Femur (tissue), 1 donor: ENCODE results near the gene LYRM2.
A peak's percentile ranks its signal among the peaks of the same experiment; 100 is the strongest.
"Not testable (repeated sequence)": the region's sequence is repeated elsewhere in the genome, so short reads cannot be mapped to it uniquely, and the experiment has no call there.

Experiments used
- DNase-seq: peaks from one replicate; pipeline ENCODE4 v3.0.0-alpha.2; 2017

The LYRM2 gene

GRCh38 chr6:89644864-89645263 lies 6.3 kb upstream of the LYRM2 start:
- no peak for DNase-seq

DNA sequence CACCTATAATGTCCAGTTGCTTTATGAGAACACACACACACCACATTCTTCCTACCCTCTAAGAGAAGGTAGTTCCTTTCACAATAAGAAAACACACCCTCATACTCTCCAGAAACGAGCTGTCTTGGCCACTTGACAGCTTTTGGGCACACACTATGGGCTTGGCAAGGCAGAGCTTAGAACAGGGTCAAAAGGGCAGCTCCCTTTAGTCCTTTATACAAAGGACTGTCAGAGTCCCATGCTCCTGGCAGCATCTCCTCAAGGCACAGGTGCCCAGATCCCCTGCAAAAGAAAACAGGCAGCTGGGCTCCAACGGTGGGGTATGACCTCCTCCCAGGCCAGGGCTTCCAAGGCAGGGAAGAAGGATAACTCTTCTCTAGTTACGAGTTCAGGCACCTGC lies 4.9 kb upstream of the LYRM2 start:
- no peak for DNase-seq

DNA sequence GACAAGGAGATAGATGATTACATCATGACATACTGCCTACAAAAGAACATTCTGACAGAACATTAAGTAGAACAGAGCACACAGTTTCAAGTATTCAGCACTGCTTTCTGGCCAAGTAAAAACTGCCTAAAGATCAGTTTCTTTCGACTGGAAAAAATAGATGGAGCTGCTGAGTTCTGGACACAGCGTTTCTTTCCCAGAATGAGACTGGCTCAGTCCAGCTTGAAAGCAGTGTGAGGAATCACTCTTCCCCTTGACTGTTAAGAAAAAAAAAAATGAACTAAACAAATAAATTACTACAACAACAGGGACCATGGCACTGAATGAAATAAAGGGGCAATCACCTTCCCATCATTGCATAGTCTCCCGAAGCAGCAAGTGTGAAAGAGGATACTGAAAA lies 4.4 kb upstream of the LYRM2 start:
- DNase-seq, result no peak

DNA sequence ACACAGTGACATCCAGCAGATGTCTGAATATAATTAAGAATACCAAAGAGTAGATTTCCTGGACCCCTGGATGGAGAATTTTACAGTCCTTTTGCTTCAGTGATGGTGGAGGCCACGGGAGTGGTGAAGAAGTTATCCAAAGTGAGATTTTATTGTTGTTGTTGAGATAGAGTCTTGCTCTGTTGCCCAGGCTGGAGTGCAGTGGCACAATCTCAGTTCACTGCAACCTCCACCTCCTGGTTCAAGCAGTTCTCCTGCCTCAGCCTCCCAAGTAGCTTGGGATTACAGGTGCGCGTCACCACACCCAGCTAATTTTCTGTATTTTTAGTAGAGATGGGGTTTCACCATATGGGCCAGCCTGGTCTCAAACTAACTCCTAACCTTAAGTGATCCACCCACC lies 3.0 kb upstream of the LYRM2 start:
- not testable (repeated sequence) for DNase-seq

DNA sequence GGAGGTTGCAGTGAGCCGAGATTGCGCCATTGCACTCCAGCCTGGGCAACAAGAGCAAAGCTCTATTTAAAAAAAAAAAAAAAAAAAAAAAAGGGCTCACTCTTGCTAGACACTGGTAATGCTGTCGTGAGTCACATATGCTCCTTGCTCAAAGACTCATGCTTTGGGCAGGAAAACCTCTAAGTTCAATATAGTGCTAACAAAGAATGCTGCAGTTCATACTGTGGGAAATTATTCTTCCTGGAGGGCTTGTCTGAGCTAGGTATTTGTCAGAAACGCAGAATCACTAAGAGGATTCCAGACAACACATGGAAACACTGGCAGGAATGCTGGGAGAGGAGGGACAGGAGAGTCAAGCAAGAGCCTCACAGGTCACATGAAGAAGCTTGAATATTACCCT lies 2.3 kb upstream of the LYRM2 start:
- DNase-seq, result no peak

DNA sequence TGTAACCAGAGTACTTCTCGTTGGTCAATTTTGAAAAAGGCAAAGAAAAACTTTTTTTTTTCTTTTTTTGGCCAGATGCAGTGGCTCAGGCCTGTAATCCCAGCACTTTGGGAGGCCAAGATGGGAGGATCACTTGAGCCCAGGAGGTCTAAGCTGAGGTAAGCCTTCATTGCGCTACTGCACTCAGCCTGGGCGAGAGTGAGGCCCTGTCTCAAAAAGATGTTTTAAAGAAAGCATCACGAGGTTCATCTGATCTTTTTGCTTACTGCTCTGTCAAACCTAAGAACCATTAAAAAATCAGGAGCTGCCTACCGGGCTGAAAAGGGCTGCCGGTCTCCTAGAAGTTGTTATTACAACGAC lies 607 bp downstream of the LYRM2 start:
- no peak for DNase-seq

- not testable (repeated sequence) for DNase-seq
Measured at GRCh38 chr6:89636412-89636811, 2.1 kb downstream of the LYRM2 start.

DNA sequence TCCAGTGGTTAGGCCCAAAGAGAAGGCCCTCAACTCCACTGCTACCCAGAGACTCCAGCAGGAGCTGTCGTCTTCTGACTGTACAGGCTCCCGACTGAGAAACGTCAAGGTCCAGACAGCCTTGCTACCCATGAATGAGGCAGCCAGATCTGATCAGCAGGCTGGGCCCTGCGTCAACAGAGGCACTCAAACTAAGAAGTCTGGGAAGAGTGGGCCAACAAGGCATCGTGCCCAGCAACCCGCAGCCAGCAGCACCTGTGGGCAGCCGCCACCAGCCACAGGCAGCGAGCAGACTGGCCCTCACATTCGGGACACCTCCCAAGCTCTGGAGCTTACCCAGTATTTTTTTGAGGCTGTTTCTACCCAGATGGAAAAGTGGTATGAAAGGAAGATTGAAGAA lies 8.1 kb downstream of the LYRM2 start:
- no peak for DNase-seq

- DNase-seq, result no peak
Measured at GRCh38 chr6:89623749-89624148, 14.8 kb downstream of the LYRM2 start.

DNA sequence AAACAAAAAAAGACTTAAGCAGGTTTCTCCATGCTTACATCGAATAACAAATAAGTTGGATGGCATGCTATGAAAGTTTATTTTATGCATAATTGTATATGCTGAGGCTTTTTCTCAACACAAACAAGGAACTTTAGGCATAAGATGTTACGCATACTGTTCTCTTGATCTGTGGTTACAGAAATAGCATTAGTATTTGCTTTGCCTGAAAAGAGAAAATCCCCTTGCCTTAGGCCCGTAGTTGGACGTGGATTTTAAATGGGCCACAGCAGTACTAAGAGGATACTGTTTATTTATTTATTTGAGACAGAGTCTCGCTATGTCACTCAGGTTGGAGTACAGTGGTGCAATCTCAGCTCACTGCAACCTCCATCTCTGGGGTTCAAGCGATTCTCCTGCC lies 19.0 kb downstream of the LYRM2 start:
- DNase-seq, result no peak

DNA sequence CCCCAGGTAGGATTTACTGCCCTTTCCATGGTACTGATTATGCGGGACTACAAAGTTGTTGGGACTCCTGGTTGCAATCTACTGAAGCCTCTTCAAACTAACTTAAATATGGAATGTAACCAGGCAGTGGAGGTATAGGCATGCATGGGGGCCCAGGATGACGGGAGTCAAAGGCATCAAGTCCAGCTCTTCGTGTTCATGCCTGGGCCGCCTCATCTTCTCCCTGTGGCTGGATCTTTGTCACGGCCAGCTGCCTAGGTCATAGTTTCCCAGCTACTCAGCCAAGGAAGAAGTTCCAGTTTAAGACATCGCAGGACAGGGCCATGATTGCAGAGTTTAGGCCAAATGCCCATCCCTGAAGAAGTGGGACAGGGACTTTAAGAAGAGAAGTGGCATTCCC lies 20.5 kb downstream of the LYRM2 start:
- no peak for DNase-seq

DNA sequence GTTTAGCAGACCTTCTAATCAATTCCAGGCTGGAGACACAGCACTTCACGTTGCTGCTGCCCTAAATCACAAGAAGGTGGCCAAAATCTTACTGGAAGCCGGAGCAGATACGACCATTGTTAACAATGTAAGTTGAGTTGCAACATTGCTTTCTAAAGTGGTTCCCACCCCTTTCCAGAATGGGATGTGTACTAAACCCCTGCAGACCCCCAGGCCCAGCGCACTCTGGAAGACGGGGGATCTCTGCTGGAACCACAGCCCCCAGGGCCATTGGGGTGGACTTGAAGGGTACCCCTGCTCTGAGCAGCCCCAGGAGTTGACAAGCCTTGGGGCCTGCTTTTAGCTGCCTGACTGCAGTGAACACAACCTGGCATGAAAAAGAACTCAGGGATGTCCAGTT lies 22.0 kb downstream of the LYRM2 start:
- no peak for DNase-seq

DNA sequence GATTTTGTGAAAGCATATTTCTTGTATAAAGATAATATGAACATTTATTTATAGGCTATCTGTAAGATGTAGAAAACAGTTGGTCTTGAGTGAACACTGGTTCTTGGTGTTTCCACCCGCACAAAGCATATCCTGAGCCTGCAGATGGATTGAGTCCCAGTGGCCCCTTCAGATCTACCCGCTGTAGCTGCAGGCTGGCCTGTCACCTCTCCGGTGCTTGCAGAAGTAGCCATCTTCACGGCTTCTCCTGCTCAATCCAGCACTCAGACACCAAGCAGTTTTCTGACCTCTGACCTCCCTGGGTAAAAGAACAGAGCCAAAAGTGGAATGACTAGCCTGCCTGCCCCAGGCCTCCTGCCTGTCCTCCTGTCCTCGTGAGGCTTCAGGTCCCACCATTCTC lies 22.7 kb downstream of the LYRM2 start:
- DNase-seq, result no peak

DNA sequence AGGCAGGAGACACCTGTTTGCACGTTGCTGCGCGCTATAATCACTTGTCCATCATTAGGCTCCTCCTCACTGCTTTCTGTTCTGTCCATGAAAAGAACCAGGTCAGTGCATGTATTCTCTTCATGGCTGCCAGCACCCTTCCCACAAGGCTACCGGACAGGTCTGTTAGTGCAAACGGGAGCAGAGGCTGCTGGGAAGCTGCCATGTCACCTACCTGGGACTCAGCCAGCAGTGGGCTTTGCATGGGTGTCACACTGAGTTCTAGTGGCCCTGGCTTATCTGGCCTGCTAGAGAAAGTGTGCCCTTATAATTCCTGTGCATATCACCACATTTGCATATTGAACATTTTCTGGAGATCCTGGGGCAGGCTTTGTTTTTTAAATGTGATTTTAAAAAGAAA lies 24.8 kb downstream of the LYRM2 start:
- no peak for DNase-seq

DNA sequence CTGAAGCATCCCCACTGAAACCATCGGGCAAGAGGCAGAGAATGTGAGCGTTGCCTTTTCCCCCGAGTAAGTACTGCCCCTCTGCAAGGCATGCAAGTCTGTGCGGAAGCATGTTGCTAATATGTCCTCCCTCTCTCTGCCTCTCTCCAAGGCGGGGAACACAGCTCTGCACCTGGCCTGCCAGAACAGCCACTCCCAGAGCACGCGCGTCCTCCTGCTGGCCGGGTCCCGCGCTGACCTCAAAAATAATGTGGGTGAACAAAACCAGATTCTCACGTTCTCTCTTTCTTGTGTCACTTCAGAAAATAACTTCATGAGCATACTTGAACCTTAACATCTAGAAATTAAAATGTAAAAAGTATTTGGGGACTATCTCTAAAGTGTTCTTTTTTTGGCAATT lies 26.4 kb downstream of the LYRM2 start:
- no peak for DNase-seq

DNA sequence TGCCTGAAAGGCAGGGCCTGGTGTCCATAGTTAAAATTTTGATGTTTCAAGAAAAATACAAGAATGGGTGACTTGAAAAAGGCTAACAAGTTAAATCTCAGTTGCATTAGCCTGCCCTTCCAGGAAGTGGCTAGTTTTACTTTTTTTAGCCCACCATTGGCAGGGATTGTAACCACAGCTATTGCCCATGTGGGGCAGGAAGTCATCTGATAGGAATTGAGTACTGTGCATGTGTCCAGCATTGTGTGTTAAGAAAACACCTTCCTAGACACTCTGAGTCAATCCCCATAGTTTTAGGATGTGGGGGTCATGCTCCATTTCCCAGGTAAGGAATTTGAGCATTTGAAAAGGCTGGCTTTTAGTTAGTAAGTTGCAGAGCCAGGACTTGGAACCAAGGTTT lies 26.9 kb downstream of the LYRM2 start:
- no peak for DNase-seq

DNA sequence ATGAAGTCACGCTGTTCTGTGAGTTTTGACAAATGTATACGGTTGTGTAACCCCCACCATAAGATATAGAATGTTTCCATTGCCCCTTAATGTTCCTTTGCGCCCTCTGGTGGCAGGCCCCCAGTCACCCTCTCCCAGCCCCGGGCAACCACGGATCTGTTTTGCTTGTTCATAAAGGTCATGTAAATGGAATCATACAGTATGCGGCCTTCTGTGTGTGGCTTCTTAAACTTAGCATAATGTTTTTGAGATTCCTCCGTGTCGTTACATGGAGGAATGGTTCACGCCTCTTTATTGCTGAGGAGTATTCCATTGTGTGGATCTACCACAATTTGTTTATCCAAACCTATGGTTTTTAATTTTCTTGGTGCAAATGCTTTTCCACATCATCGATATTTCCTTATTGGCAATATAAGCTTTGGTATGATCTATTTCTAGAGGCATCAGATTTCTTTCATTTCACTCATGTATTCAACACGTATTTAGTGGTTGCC lies 28.4 kb downstream of the LYRM2 start:
- DNase-seq, result peak; percentile 35

- no peak for DNase-seq
Measured at GRCh38 chr6:89605861-89606260, 32.7 kb downstream of the LYRM2 start.

DNA sequence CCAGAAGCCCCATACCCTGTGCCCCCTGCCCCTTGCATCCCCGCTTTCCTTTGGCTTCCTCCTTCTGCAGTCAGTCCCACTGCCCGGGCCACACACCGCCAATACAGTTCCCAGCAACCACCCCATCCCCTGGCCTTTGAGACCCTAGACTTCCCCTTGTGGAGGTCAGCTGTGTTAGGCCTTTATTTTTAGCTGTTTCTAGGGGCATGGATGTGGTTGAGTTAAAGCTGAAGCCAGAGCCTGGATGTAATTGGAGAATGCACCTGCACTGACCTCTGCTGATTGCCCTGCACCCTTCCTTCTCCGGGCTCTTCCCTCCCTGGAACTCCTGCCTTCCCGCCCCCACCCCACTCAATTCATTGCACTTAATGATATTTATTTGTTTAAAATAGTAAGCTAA lies 33.9 kb downstream of the LYRM2 start:
- DNase-seq, result no peak

- no peak for DNase-seq
Measured at GRCh38 chr6:89602166-89602565, 36.4 kb downstream of the LYRM2 start.

DNA sequence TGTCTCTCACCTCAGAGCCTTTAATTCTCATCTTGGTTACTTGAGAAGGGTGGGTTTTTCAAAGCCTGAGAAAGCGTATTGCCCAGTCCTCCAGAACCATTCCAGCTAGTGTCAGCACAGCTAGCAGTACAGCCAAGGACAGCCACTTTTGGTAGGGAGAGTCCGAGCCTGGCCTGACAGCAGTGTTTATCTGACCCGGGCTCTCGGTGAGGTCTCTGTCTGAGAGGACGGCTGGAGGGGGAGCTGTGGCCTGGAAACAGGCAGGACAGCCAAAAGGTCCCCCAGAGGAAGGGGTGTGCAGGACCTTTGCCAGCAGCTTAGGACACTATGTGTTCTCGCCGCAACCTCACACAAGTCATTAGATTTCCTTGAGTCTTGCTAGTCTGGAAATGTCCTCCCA lies 38.8 kb downstream of the LYRM2 start:
- DNase-seq, result no peak

DNA sequence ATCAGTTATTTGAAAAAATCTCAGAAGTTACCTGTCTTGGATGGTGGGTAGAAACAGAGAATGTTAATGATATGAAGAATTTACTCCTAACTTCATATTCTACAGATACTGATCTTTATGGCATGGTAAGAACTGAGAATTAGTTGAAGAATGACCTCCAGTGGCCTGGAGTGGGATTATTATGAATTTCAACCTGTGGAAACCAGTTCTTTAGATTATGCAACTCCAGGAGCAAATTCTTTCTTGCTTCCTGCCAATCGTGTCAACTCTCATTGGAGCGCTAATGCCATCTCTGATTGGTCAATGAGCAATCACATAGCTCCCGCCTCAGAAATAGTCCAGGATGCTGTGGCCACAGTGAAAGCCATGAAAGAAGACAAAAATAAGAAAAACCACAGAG lies 40.6 kb downstream of the LYRM2 start:
- DNase-seq, result peak; percentile 24

DNA sequence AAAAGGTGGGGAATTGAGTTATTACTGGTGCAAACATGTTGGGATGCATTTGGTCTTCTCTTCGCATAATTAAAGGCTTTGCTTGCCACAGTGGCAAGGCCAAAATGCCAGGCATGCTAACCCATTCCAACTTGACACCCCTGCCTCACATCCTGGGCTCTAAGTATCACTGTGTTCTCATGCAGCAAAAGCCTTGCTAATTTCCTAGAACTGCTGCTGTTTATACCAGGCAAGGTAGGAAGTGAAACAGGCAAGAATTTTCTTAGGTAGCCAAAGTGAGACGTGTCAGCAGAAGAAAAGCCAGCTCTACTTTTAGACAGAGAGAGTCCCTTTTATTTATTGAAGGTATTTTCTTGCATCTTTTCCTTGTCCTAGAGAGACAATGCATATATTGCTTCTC lies 41.2 kb downstream of the LYRM2 start:
- no peak for DNase-seq

DNA sequence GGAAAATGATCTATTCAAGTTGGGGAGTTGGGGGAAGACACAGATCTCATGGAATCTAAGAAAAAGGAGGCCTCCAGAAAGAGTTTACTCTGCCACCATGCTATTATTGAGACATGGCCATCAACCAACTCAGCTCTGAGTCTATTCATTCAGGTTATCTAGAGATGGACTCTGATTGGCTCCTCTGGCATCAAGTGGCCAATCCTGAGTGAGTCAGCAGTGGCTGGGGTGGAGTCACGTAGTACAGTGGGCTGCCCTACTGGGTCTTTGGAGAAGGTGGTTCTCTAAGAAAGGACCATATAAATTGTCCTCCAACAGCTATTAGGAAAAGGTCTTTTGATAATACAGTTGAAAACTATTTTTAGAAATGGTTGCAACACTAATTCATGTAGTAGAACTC lies 42.1 kb downstream of the LYRM2 start:
- no peak for DNase-seq

DNA sequence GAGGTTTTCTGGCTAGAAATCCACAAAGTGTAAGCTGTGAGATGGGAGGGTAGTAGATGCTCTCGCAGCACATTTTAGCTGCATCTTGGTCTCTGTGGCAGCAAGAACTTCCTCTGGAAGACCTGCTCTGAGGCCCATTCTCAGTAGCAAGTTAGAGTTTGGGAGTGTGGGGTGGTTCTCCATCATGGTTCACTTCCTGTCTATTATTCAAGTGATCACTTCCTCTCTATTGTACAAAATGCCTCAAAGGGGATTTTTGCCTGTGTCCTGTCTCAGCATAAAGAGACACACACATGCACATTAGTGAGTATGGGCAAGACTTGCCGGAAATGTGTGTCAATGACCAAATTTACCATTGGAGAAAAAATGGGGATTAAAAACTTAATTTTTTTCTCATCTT lies 42.5 kb downstream of the LYRM2 start:
- no peak for DNase-seq

DNA sequence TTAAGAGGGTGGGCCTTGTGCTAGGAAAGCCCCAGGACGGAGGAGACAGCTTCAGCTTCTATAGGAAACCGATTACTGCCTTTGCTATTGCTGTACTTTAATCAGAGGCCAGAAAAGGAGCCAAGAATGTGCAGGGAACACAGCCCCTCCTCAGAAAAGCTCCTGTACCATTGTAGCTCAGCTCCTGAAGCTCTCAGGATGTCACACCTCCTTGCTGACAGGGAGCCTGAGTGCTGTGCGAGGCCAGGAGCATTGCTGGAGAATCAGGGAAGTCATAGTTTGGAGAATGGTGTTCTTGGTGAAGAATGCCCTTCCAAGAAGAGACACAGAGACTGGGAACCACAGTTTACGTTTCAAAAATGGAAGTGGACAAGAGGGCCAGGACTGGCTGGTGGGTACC lies 46.8 kb downstream of the LYRM2 start:
- no peak for DNase-seq
